Smooth muscle cell (in vitro differentiated cells): Measurements from ENCODE around the gene CFAP410. TPM values are rescaled to one million over a fixed set of nuclear protein-coding genes. Genes with fewer than 3 reads are reported as not detected.

Source experiments
- DNase-seq: peaks from one replicate; lab custom pipeline; 2025; ENCODE audit not compliant: unreplicated experiment; lab: John Stamatoyannopoulos, UW
- H2AFZ ChIP-seq: fragments of 200-600 bp; sonication (generic); 2 replicates; pipeline ENCODE4 v1.6.0; 2016; ENCODE audit warnings: antibody characterized with exemption, low read depth, mild to moderate bottlenecking
- H3F3A ChIP-seq: fragments of 200-600 bp; sonication (generic); 2 replicates; pipeline ENCODE4 v1.6.0; 2017; ENCODE audit warnings: antibody characterized with exemption, low read depth
- H3K27ac ChIP-seq: fragments of 200-600 bp; sonication (generic); 2 replicates; pipeline ENCODE4 v1.5.1; 2016; ENCODE audit warnings: low read depth, mild to moderate bottlenecking
- H3K27me3 ChIP-seq: fragments of 200-600 bp; sonication (generic); 2 replicates; pipeline ENCODE4 v1.6.1; 2016; ENCODE audit warnings: low read depth, mild to moderate bottlenecking
- H3K36me3 ChIP-seq: fragments of 200-600 bp; sonication (generic); 2 replicates; pipeline ENCODE4 v1.5.1; 2016; ENCODE audit warnings: low read depth
- H3K4me1 ChIP-seq: fragments of 200-600 bp; sonication (generic); 2 replicates; pipeline ENCODE4 v1.5.1; 2016; ENCODE audit warnings: low read depth
- H3K4me2 ChIP-seq: fragments of 200-600 bp; sonication (generic); 2 replicates; pipeline ENCODE4 v1.6.0; 2016; ENCODE audit warnings: mild to moderate bottlenecking
- H3K4me3 ChIP-seq: fragments of 200-600 bp; sonication (generic); 2 replicates; pipeline ENCODE4 v1.5.1; 2016; ENCODE audit warnings: mild to moderate bottlenecking
- H3K79me2 ChIP-seq: fragments of 200-600 bp; sonication (generic); 2 replicates; pipeline ENCODE4 v1.6.0; 2016; ENCODE audit warnings: low read depth, mild to moderate bottlenecking
- H3K9ac ChIP-seq: fragments of 200-600 bp; sonication (generic); 2 replicates; pipeline ENCODE4 v1.6.0; 2016; ENCODE audit warnings: low read depth
- H3K9me3 ChIP-seq: fragments of 200-600 bp; sonication (generic); replicated peaks from 2 replicates; pipeline ENCODE4 v1.5.1; 2016; ENCODE audit warnings: low read depth
- H4K20me1 ChIP-seq: fragments of 200-600 bp; sonication (generic); 2 replicates; pipeline ENCODE4 v1.6.0; 2016; ENCODE audit warnings: low read depth
- WGBS: methylation state at CpG from one replicate; pipeline ENCODE4 v1.1.7; 2016; ENCODE audit warnings: low lambda C conversion rate; 5-methylcytosine and 5-hydroxymethylcytosine counted together
- polyA plus RNA-seq: library from polyadenylated mRNA; unstranded; fragments of >200 nt; fragmentation: Nextera tagmentation; extraction: Ambion mirVana; gene quantifications from 2 replicates; pipeline ENCODE4 v1.2.1, GENCODE V29; 2016
- total RNA-seq: library from RNA; depleted of rRNA; stranded (reverse); fragments of >200 nt; gene quantifications from 2 replicates; pipeline ENCODE4 v1.2.3, GENCODE V29; 2014
- TF ChIP-seq, protein P1 (sequence below): fragments of 200-600 bp; sonication (generic); IDR thresholded peaks from 2 replicates; pipeline ENCODE4 v1.5.1; 2017; ENCODE audit warnings: borderline replicate concordance, mild to moderate bottlenecking, antibody characterized with exemption; ENCODE audit not compliant: insufficient read depth, poor library complexity, severe bottlenecking

CFAP410 gene
- total and polyA plus RNA-seq, 2 experiments from 2014 or later: 6.5 to 21.7 TPM

GRCh38 chr21:44370027-44370735 is 31.0 kb upstream of the CFAP410 start:
- Histone ChIP-seq H3K27ac (no peak overlapping the region), H3K36me3 (no peaks in the 10 kb centered on the region), H4K20me1 (no peaks in the 10 kb centered on the region), H3K9ac (no peak overlapping the region), H3K79me2 (no peaks in the 10 kb centered on the region), H3F3A (no peaks in the 10 kb centered on the region), H3K27me3 (peaks cover 7% of the 10 kb centered on the region), H3K4me2 (peak overlapping the region; percentile 82), H3K4me1 (no peaks in the 10 kb centered on the region), H3K9me3 (no peaks in the 10 kb centered on the region), H3K4me3 (peak overlapping the region; percentile 24), H2AFZ (no peak overlapping the region)
- TF ChIP-seq, protein P1, sequence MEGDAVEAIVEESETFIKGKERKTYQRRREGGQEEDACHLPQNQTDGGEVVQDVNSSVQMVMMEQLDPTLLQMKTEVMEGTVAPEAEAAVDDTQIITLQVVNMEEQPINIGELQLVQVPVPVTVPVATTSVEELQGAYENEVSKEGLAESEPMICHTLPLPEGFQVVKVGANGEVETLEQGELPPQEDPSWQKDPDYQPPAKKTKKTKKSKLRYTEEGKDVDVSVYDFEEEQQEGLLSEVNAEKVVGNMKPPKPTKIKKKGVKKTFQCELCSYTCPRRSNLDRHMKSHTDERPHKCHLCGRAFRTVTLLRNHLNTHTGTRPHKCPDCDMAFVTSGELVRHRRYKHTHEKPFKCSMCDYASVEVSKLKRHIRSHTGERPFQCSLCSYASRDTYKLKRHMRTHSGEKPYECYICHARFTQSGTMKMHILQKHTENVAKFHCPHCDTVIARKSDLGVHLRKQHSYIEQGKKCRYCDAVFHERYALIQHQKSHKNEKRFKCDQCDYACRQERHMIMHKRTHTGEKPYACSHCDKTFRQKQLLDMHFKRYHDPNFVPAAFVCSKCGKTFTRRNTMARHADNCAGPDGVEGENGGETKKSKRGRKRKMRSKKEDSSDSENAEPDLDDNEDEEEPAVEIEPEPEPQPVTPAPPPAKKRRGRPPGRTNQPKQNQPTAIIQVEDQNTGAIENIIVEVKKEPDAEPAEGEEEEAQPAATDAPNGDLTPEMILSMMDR: no peak
- WGBS: 31% methylated on average over 25 of the region's 29 CpGs
- DNase-seq: no peak

- 40% methylated on average over 30 of the region's 35 CpGs for WGBS
- TF ChIP-seq, protein P1: no peak
Observed at GRCh38 chr21:44368711-44369446, 29.7 kb upstream of the CFAP410 start.

DNA sequence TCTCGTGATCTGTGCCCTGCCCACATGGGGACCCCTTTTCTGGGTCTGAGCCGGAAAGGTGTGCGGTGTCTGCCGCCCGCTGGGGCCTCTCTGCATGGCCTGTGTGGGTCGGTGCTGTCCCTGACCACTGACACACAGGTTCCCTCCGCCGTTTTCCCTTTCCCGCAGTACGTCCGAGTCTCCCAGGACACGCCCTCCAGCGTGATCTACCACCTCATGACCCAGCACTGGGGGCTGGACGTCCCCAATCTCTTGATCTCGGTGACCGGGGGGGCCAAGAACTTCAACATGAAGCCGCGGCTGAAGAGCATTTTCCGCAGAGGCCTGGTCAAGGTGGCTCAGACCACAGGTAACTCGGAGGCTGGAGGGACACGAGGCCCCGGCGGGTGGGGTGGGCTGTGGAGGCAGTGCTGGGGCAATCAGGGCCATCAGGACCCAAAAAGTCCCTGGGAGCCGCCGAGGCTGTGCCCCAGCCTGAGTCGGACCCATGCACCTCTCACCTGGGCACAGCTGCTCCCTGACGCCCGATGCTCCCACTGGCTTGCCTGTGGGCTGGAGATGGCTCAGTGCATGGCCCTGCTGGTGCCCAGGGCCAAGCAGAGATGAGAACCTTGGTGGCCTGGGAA is 27.5 kb upstream of the CFAP410 start:
- H3K4me3 ChIP-seq: no peak overlapping the region
- H3K9me3 ChIP-seq: no peaks in the 10 kb centered on the region
- H3K27me3 ChIP-seq: peaks cover 7% of the 10 kb centered on the region
- H2AFZ ChIP-seq: no peak overlapping the region
- no peak overlapping the region for H3K27ac ChIP-seq
- TF ChIP-seq, protein P1: no peak
- WGBS: 96% methylated on average over 24 of the region's 28 CpGs
- no peaks in the 10 kb centered on the region for H4K20me1 ChIP-seq
- H3K4me2 ChIP-seq: no peak overlapping the region
- no peaks in the 10 kb centered on the region for H3K4me1 ChIP-seq
- no peaks in the 10 kb centered on the region for H3K36me3 ChIP-seq
- no peak overlapping the region for H3K9ac ChIP-seq
- H3F3A ChIP-seq: no peaks in the 10 kb centered on the region
- no peaks in the 10 kb centered on the region for H3K79me2 ChIP-seq
- DNase-seq: no peak

More at GRCh38 chr21:44368711-44369446, 29.7 kb upstream of the CFAP410 start:
- DNase-seq: no peak
- H3K36me3 ChIP-seq: no peaks in the 10 kb centered on the region
- H3K4me1 ChIP-seq: no peaks in the 10 kb centered on the region
- no peaks in the 10 kb centered on the region for H3F3A ChIP-seq
- H3K27ac ChIP-seq: no peak overlapping the region
- no peaks in the 10 kb centered on the region for H4K20me1 ChIP-seq
- no peak overlapping the region for H3K9ac ChIP-seq
- H3K27me3 ChIP-seq: peaks cover 7% of the 10 kb centered on the region
- no peak overlapping the region for H3K4me2 ChIP-seq
- H3K9me3 ChIP-seq: no peaks in the 10 kb centered on the region
- no peak overlapping the region for H2AFZ ChIP-seq
- H3K4me3 ChIP-seq: no peak overlapping the region
- no peaks in the 10 kb centered on the region for H3K79me2 ChIP-seq
